ENCODE measurements around the gene AZGP1.
"Not testable (repeated sequence)": the region's sequence is repeated elsewhere in the genome, so short reads cannot be mapped to it uniquely, and the experiment has no call there.

AZGP1 gene

DNA sequence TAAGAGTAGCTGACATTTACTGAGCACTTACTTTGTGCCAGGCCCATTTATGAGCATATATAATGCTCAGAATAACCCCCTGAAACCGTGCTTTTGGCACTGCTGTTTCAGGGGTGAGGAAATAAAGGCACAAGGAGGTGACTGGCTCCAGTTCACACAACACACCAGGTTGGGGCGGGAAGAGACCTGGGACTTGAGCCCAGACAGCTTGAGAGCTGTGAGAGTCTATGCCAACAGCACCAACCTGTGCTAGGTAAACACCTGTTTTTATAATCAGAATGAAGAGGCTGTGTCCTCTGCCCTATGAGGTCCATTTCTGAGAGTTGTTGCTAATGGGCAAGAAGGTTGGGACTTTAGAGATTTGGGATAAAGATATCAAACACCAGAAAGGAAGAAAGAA lies 8.8 kb upstream of the AZGP1 start:
- no peak overlapping the region for H3K4me3 ChIP-seq (ENCODE audit: low read depth, low read length)
- TF ChIP-seq, protein P1, sequence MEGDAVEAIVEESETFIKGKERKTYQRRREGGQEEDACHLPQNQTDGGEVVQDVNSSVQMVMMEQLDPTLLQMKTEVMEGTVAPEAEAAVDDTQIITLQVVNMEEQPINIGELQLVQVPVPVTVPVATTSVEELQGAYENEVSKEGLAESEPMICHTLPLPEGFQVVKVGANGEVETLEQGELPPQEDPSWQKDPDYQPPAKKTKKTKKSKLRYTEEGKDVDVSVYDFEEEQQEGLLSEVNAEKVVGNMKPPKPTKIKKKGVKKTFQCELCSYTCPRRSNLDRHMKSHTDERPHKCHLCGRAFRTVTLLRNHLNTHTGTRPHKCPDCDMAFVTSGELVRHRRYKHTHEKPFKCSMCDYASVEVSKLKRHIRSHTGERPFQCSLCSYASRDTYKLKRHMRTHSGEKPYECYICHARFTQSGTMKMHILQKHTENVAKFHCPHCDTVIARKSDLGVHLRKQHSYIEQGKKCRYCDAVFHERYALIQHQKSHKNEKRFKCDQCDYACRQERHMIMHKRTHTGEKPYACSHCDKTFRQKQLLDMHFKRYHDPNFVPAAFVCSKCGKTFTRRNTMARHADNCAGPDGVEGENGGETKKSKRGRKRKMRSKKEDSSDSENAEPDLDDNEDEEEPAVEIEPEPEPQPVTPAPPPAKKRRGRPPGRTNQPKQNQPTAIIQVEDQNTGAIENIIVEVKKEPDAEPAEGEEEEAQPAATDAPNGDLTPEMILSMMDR (IDR thresholded peaks at IDR 0.05; ENCODE audit: control insufficient read depth, extremely low read depth, insufficient read depth), result no peak
- no peak for DNase-seq (ENCODE audit: low read depth)

DNA sequence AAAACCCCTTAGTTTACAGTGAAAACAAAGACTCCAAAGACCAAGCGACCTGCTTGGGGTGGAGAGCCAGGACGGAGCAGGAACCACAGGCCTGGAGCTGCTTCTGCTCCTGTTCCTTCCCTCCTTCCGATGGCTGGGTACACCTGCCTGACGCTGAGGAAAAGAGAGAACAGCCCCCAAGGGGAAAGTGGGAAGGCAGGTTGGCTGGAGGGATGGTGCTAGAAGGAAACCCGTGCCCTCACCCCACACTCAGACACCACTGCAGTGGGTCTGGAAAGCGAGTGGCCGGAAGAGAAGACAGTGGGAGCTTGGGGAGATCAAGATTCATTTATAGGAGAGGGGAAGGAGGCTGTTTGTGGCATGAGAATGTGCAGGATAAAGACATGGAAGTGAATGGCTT lies 5.2 kb upstream of the AZGP1 start:
- not testable (repeated sequence) for DNase-seq (ENCODE audit: low read depth)
- H3K4me3 ChIP-seq (ENCODE audit: low read depth, low read length), result peak overlapping the region; percentile 40

DNA sequence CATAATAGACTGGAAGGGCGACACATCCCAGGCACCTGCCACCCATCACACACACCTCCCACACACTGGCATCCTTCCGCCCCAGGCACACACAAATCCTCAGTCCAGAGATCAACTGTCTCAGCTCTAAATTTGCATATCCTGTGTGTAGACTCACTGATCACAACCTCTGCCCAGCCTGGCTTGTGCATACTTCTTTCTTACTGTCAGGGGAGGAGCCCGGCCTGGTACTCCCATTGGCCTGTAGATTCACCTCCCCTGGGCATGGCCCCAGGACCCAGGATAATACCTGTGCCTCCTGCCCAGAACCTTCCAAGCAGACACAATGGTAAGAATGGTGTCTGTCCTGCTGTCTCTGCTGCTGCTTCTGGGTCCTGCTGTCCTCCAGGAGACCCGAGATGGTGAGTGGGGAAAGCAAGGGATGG lies 4.6 kb upstream of the AZGP1 start:
- H3K4me3 ChIP-seq (ENCODE audit: low read depth, low read length), result peak overlapping the region; percentile 40

DNA sequence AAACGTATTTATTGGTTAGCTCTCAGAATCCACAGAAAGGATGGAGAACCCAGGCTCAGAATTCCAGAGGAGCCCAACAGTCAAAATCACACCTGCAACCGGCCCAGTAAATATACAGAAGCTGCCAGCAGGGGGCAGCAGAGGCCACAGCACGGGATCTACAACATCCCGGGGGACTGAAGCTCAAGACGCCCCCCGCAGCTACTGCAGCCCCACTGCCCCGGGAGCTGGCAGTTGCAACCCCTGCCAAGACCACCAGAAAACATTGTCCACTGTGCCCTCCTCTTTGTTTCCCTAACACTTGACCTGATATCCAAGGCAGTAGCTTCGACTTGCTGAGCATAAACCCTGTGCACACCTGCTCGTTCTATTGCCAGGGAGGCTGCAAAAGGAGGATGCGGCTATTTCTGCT lies 4.0 kb upstream of the AZGP1 start:
- 0 out of 2 replicates have a peak overlapping the region, but pooled peaks have one; percentile 9 for H3K4me3 ChIP-seq (ENCODE audit: low read depth, low read length)
- TF ChIP-seq, protein P1 (IDR thresholded peaks at IDR 0.05; ENCODE audit: control insufficient read depth, extremely low read depth, insufficient read depth), result peak; percentile 49
- not testable (repeated sequence) for DNase-seq (ENCODE audit: low read depth)

More for the DNA sequence above, 4.6 kb upstream of the AZGP1 start:
- DNase-seq (ENCODE audit: low read depth), result peak; percentile 40

DNA sequence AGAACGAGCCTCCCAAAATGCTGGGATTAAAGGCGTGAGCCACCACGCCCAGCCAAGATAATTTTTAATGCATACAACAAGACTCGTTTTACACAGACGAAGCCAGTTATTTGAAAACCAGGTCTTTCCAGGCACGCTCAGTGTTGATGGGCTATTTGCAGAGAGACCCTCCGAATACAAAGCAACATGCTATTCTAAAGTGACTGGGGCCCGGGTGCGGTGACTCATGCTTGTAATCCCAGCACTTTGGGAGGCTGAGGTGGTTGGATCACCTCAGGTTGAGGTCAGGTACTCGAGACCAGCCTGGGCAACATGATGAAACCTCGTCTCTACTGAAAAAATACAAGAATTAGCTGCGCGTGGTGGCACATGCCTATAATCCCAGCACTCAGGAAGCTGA lies 795 bp upstream of the AZGP1 start:
- H3K4me3 ChIP-seq (ENCODE audit: low read depth, low read length), result no peak overlapping the region
- no peak for DNase-seq (ENCODE audit: low read depth)
- TF ChIP-seq, protein P1 (IDR thresholded peaks at IDR 0.05; ENCODE audit: control insufficient read depth, extremely low read depth, insufficient read depth), result no peak

DNA sequence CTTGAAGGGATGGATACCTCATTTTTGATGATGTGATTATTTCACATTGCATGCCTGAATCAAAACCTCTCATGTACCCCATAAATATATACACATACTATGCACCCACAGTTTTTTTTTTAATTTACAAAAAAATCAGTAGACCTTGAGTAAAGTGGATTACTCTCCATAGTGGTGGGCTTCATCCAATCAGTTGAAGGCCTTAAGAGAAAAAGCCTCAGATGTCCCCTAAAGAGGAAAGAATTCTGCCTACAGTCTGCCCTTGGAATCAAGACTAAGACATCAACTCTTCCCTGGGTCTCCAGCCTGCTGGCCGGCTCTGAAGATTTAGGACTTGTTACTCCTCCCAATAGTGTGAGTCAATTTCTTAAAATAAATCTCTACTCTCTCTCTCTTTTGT lies 1.1 kb downstream of the AZGP1 start:
- TF ChIP-seq, protein P1 (IDR thresholded peaks at IDR 0.05; ENCODE audit: control insufficient read depth, extremely low read depth, insufficient read depth), result no peak
- DNase-seq (ENCODE audit: low read depth), result no peak
- no peak overlapping the region for H3K4me3 ChIP-seq (ENCODE audit: low read depth, low read length)

DNA sequence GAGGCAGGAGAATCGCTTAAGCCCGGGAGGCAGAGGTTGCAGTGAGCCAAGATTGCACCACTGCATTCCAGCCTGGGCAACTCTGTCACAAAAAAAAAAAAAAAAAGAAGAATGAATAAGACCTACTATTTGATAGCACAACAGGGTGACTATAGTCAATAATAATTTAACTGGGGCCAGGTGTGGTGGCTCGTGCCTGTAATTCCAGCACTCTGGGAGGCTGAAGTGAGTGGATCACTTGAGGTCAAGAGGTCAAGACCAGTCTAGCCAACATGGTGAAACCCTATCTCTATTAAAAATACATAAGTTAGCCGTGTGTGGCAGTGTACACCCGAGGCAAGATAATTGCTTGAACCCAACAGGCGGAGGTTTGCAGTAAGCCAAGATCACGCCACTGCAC lies 2.0 kb downstream of the AZGP1 start:
- H3K4me3 ChIP-seq (ENCODE audit: low read depth, low read length); DNase-seq (ENCODE audit: low read depth): not testable (repeated sequence)

DNA sequence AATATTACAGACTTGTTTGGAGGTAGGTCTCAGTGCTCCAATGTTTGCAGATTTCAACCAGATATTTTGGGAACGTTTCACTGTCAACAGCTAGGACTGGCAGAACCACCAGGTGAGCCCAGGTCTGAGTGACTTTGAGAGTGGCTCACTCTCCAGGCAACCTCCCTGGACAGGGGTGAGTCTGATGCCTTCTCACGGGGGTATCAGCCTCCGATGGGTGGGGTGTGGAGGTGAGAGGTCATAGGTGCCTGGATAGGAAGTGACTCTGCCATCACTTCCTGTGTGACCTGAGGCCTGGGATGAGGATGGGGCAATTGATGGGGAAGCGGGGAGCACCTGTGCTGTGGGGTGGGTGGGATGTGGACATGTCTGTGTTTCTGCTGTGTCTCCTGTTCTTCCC lies 4.6 kb downstream of the AZGP1 start:
- no peak for DNase-seq (ENCODE audit: low read depth)
- no peak overlapping the region for H3K4me3 ChIP-seq (ENCODE audit: low read depth, low read length)
- TF ChIP-seq, protein P1 (IDR thresholded peaks at IDR 0.05; ENCODE audit: control insufficient read depth, extremely low read depth, insufficient read depth), result no peak

DNA sequence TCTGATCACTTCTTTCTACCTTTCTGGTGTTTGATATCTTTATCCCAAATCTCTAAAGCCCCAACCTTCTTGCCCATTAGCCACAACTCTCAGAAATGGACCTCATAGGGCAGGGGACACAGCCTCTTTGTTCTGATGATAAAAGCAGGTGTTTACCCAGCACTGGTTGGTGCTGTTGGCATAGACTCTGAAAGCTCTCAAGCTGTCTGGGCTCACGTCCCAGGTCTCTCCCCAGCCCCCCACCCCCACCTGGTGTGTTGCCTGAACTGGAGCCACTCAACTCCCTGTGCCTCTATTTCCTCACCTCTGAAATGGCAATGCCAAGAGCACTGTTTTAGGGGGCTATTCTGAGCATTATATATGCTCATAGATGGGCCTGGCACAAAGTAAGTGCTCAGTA lies 6.0 kb downstream of the AZGP1 start:
- H3K4me3 ChIP-seq (ENCODE audit: low read depth, low read length); DNase-seq (ENCODE audit: low read depth): not testable (repeated sequence)

Data from LNCaP clone FGC (cell line).